T-helper 1 cell treated with Interleukin-12 subunit alpha and Interleukin-12 subunit beta and Interleukin-4 antibody, amounts not matched to agents 30 μg/mL and 1 μg/mL, for 36 hours (primary cell): ENCODE measurements around the gene DUSP16.
"Not testable (repeated sequence)": the region's sequence is repeated elsewhere in the genome, so short reads cannot be mapped to it uniquely, and the experiment has no call there.

Source experiments
- H3K27ac Mint-ChIP-seq: one replicate; pipeline ENCODE4 v1.8.0; 2021; ENCODE audit warnings: mild to moderate bottlenecking, mixed read lengths
- H3K27me3 Mint-ChIP-seq: one replicate; pipeline ENCODE4 v1.8.0; 2021; ENCODE audit warnings: low read depth, mixed read lengths
- H3K36me3 Mint-ChIP-seq: one replicate; pipeline ENCODE4 v1.8.0; 2021; ENCODE audit warnings: low read depth, mixed read lengths
- H3K4me1 Mint-ChIP-seq: one replicate; pipeline ENCODE4 v1.8.0; 2021; ENCODE audit warnings: low read depth, mixed read lengths
- H3K4me3 Mint-ChIP-seq: one replicate; pipeline ENCODE4 v1.8.0; 2021; ENCODE audit warnings: mild to moderate bottlenecking, moderate library complexity, mixed read lengths
- H3K9me3 Mint-ChIP-seq: one replicate; pipeline ENCODE4 v1.8.0; 2021; ENCODE audit warnings: mixed read lengths

The DUSP16 gene

GRCh38 chr12:12471982-12472961 is 90.4 kb downstream of the DUSP16 start:
- H3K27ac Mint-ChIP-seq, result peak overlapping the region; percentile 96
- H3K4me3 Mint-ChIP-seq, H3K27me3 Mint-ChIP-seq, H3K9me3 Mint-ChIP-seq: not testable (repeated sequence)
- peaks cover 65% of the 10 kb centered on the region for H3K4me1 Mint-ChIP-seq
- H3K36me3 Mint-ChIP-seq, result peaks cover 48% of the 10 kb centered on the region

GRCh38 chr12:12470751-12471306 is 91.8 kb downstream of the DUSP16 start:
- Mint-ChIP-seq H3K36me3 (peaks cover 44% of the 10 kb centered on the region), H3K27ac (peak overlapping the region; percentile 42), H3K4me1 (peaks cover 67% of the 10 kb centered on the region), H3K9me3 (no peaks in the 10 kb centered on the region), H3K27me3 (no peaks in the 10 kb centered on the region), H3K4me3 (no peak overlapping the region)

DNA sequence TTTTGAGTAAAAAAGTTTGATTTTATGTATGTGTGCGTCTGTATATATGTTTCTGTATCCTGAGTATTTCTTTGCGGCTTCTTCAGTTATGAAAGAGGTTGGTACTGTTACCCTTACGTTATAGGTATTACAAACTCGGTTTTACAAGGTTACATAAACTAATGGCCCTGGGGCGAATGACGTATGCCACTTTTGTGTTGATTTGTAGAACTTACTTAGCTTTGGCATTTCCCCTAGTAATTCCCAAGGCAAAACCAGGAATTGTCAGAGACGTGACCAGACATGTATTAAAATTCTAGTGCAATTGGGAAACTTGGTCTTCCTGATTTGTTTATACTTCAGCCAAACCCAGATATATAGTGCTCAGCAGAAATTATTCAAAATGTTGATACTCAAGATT is 93.3 kb downstream of the DUSP16 start:
- Mint-ChIP-seq H3K27me3 (no peaks in the 10 kb centered on the region), H3K4me3 (no peak overlapping the region), H3K36me3 (peaks cover 43% of the 10 kb centered on the region), H3K9me3 (no peaks in the 10 kb centered on the region), H3K4me1 (peaks cover 56% of the 10 kb centered on the region), H3K27ac (no peak overlapping the region)

- Mint-ChIP-seq H3K27me3 (no peaks in the 10 kb centered on the region), H3K4me3 (no peak overlapping the region)
Measured at GRCh38 chr12:12468575-12468974, 94.1 kb downstream of the DUSP16 start.

DNA sequence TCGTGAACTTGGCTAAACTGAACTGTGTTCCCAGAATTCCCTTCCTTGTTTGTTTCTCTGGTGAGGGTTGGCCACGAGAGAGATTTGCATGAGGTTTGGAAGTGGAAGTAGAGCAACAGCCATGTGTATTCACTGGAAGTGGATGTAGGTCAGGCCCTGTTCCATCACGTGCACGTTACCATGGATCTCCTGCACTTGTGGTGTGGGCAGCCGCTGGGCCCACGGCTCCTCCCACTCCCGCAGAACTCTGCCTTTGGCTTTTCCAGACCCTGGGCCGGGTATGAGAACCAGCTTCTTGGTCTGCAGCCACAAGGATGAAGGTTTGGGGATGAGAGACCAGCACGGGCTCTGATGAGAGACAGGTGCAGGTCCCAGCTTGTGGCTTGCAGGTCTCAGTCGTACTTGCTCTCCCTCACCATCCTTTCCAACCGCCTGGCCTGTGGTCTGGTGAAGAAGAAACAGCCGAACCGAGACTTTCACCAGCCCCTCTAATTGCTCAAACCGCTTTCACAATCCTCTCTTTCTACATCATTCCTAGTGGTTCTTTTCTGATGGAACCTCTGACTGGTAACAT is 94.9 kb downstream of the DUSP16 start:
- Mint-ChIP-seq H3K4me3 (peak overlapping the region; percentile 48), H3K36me3 (peaks cover 40% of the 10 kb centered on the region)

More at GRCh38 chr12:12468575-12468974, 94.1 kb downstream of the DUSP16 start:
- H3K27ac Mint-ChIP-seq, result peak overlapping the region; percentile 90
- H3K4me1 Mint-ChIP-seq, result peaks cover 52% of the 10 kb centered on the region
- no peaks in the 10 kb centered on the region for H3K9me3 Mint-ChIP-seq
- H3K36me3 Mint-ChIP-seq, result peaks cover 43% of the 10 kb centered on the region

DNA sequence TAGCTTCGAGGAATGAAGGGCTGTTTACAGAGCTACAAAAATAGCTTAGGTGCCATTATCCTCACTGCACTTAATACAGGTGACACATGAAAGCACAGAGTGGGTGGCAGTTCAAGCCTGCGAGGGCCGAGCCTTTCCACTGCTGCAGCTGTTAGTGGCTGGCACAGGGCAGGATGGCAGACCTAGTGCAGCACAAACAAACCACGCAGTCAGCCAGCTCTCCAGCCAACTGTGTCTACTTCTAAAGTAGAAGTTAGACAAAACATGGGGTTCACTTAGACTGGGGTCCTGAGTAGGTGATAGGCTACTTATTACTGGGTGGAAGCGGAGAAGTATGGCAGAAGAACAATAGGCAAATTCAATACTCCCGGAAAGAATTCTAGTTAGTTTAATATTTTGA is 95.4 kb downstream of the DUSP16 start:
- H3K9me3 Mint-ChIP-seq, result no peaks in the 10 kb centered on the region

More for the DNA sequence above, 94.9 kb downstream of the DUSP16 start:
- Mint-ChIP-seq H3K27me3 (no peaks in the 10 kb centered on the region), H3K9me3 (no peaks in the 10 kb centered on the region), H3K4me1 (peaks cover 51% of the 10 kb centered on the region), H3K27ac (peak overlapping the region; percentile 90)

DNA sequence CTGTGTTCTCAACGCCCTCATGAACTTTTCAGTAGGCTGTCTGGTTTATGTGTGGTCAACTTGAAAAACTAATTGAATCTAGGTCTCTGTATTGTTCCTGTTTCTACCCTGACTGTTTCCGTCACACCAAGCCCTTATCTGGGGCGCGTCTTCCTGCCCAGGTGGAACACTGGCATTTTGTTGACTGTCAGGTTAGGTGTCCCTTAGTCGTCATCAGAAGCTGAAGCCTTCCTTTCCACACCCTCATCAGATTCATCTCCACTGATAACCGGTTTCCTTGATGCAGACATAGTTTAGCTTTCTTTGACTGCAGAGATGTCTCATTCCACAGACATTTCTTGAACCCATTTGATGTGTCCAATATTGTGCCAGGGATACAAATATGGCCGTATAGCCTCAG is 96.5 kb downstream of the DUSP16 start:
- peaks cover 38% of the 10 kb centered on the region for H3K36me3 Mint-ChIP-seq
- peaks cover 60% of the 10 kb centered on the region for H3K4me1 Mint-ChIP-seq
- H3K27ac Mint-ChIP-seq, result peak overlapping the region; percentile 93
- H3K9me3 Mint-ChIP-seq, result no peaks in the 10 kb centered on the region
- no peaks in the 10 kb centered on the region for H3K27me3 Mint-ChIP-seq
- peak overlapping the region; percentile 56 for H3K4me3 Mint-ChIP-seq

More for the DNA sequence above, 95.4 kb downstream of the DUSP16 start:
- H3K27me3 Mint-ChIP-seq, result no peaks in the 10 kb centered on the region
- H3K36me3 Mint-ChIP-seq, result peaks cover 40% of the 10 kb centered on the region
- H3K4me1 Mint-ChIP-seq, result peaks cover 53% of the 10 kb centered on the region
- H3K4me3 Mint-ChIP-seq, result peak overlapping the region; percentile 48
- H3K27ac Mint-ChIP-seq, result peak overlapping the region; percentile 90

DNA sequence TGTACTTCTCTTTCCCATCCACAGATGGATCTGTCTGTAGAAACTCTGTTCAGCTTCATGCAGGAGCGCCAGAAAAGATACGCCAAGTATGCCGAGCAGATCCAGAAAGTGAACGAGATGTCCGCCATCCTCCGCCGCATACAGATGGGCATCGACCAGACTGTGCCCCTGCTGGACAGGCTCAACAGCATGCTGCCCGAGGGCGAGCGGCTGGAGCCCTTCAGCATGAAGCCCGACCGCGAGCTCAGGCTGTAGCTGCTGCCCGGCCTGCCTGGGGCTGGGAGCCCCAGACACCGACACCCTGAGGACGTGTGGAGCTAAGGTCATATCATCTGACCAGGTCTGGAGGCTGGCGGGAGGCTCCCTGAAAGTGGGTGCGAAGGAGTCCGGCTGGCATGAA is 97.1 kb downstream of the DUSP16 start:
- Mint-ChIP-seq H3K27ac (no peak overlapping the region), H3K36me3 (peaks cover 33% of the 10 kb centered on the region), H3K9me3 (no peaks in the 10 kb centered on the region), H3K27me3 (no peaks in the 10 kb centered on the region), H3K4me1 (peaks cover 59% of the 10 kb centered on the region), H3K4me3 (no peak overlapping the region)

- H3K27ac Mint-ChIP-seq, result peak overlapping the region; percentile 86
- H3K4me1 Mint-ChIP-seq, result peaks cover 45% of the 10 kb centered on the region
- no peaks in the 10 kb centered on the region for H3K27me3 Mint-ChIP-seq
- H3K4me3 Mint-ChIP-seq, result peak overlapping the region; percentile 38
- peaks cover 12% of the 10 kb centered on the region for H3K36me3 Mint-ChIP-seq
- no peaks in the 10 kb centered on the region for H3K9me3 Mint-ChIP-seq
Measured at GRCh38 chr12:12461923-12462315, 100.7 kb downstream of the DUSP16 start.

DNA sequence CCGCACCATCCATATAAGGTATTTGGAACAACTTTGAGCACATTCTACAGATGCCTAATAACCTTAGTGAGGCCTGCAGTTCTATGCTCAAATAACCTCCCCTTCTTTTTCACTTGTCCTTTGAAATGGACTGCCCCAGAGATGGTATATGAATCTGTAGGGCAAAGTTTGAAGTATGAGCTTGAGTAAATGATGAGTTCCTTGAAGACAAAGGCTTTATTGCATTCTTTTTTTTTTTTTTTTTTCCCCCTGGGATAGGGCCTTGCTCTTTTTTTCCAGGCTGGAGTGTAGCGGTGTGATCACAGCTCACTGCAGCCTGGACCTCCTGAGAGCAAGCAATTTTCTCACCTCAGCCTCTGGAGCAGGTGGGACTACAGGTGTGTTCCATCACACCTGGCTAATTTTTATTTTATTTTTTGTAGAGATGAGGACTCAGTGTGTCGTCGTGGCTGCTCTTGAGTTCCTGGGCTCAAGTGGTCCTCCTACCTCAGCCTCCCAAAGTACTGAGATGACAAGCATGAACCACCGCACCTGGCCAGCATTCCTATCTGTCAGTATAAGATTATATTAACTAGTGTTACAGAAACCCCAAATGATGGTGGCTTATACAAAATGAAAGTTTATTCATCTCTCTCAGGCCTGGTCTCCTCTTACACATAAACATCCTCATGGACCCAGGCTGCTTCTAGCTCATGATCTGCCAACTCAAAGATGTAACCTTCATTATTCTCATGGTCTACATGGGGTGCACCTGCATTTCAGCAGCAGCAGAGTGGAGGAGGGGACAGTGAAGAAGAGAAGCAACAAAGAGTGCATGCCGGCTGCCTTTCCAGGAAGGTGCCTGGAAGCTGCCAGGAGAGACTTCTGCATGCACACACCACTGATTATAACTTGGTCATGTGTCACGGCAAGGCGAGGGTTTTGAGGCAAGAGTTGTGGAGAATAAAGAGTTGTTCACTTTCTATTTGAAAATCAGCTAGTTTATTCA is 101.4 kb downstream of the DUSP16 start:
- Mint-ChIP-seq H3K4me1 (peaks cover 48% of the 10 kb centered on the region), H3K4me3 (peak overlapping the region; percentile 67), H3K27ac (peak overlapping the region; percentile 86), H3K36me3 (peaks cover 9% of the 10 kb centered on the region), H3K9me3 (no peaks in the 10 kb centered on the region), H3K27me3 (no peaks in the 10 kb centered on the region)

GRCh38 chr12:12456637-12457036 is 106.0 kb downstream of the DUSP16 start:
- peaks cover 38% of the 10 kb centered on the region for H3K4me1 Mint-ChIP-seq
- H3K4me3 Mint-ChIP-seq, result peak overlapping the region; percentile 54
- no peaks in the 10 kb centered on the region for H3K9me3 Mint-ChIP-seq
- H3K36me3 Mint-ChIP-seq, result peaks cover 3% of the 10 kb centered on the region
- H3K27ac Mint-ChIP-seq, result peak overlapping the region; percentile 92
- no peaks in the 10 kb centered on the region for H3K27me3 Mint-ChIP-seq

GRCh38 chr12:12454315-12454714 is 108.3 kb downstream of the DUSP16 start:
- Mint-ChIP-seq H3K9me3 (no peaks in the 10 kb centered on the region), H3K27ac (no peak overlapping the region), H3K27me3 (no peaks in the 10 kb centered on the region), H3K4me1 (peaks cover 26% of the 10 kb centered on the region), H3K36me3 (peaks cover 3% of the 10 kb centered on the region), H3K4me3 (no peak overlapping the region)

DNA sequence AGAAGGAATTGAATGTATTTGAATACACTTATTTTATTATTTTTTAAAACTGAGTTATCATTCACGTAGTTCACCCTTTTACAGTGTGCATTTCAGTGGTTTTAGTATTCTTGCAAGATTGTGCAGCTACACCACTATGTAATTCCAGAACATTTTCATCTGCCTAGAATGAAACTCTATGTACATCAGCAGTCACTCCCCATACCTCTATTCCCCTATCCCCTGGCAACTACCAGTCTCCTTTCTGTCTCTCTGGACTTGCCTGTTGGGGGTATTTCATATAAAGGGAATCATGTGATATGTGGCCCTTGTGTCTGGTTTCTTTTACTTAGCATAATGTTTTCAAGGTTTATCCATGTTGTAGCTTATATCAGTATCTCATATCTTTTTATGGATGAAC is 109.0 kb downstream of the DUSP16 start:
- no peaks in the 10 kb centered on the region for H3K9me3 Mint-ChIP-seq
- H3K36me3 Mint-ChIP-seq, result peaks cover 3% of the 10 kb centered on the region
- peaks cover 27% of the 10 kb centered on the region for H3K4me1 Mint-ChIP-seq
- H3K27me3 Mint-ChIP-seq, result no peaks in the 10 kb centered on the region
- H3K4me3 Mint-ChIP-seq, result no peak overlapping the region
- no peak overlapping the region for H3K27ac Mint-ChIP-seq
